ENCODE results near the gene LILRB5. TPM values are rescaled to one million over a fixed set of nuclear protein-coding genes. Genes with fewer than 3 reads are reported as not detected.

Gene LILRB5
- total and polyA plus RNA-seq, 2 of the 4 experiments (the other 2 are of a cell fraction), result not detected

DNA sequence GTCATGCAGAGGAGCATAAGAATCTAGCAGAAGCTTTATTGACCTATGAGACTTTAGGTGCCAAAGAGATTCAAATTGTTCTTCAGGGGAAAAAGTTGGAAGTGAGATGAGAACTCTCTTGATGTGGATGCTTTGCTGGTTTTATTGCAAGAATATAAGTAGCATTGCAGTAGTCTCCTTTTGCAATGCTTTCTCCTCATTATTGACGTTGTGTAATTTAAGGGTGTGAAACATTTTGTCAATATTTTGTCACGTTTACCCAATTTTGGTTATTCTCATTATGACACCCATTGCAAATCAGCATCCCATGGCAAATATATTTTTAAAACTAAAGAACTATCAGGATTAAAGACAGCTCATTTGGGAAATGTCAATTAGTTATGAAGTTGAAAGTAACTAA, 11.9 kb upstream of the LILRB5 start:
- no peaks in the 10 kb centered on the region for H3K9me1 ChIP-seq (ENCODE audit: insufficient read depth, low read length)
- in situ Hi-C loops (cut with MboI; ENCODE audit: low sequenced_read_pairs), result no loop called here
- H3K4ac ChIP-seq (ENCODE audit: low read depth, low read length), result no peak overlapping the region
- H3K4me3 ChIP-seq (ENCODE audit: insufficient read depth, low read depth, low read length), result no peak overlapping the region
- H3K36me3 ChIP-seq (ENCODE audit: control insufficient read depth, insufficient read depth, low read length), result no peaks in the 10 kb centered on the region
- H2BK20ac ChIP-seq (ENCODE audit: low read depth, low read length), result no peak overlapping the region
- WGBS, 2 experiments (ENCODE audit: extremely low coverage in 2 of 2, insufficient read length in 1 of 2), result no CpG with 5 or more reads among the region's 2 CpGs
- H4K20me1 ChIP-seq (ENCODE audit: insufficient read depth, low read length), result no peaks in the 10 kb centered on the region
- no peak overlapping the region for H2BK15ac ChIP-seq (ENCODE audit: low read depth, low read length)
- ATAC-seq (ENCODE audit: low read depth), result no peak
- no peak overlapping the region for H3K23ac ChIP-seq (ENCODE audit: low read depth, low read length)
- TF ChIP-seq RAD21 (IDR thresholded peaks at IDR 0.05; ENCODE audit: low read length) (no peak), MXI1 (IDR thresholded peaks at IDR 0.05; ENCODE audit: borderline replicate concordance, low read depth, low read length) (no peak), RFX5 (IDR thresholded peaks at IDR 0.05; ENCODE audit: low read depth, low read length) (no peak), CEBPB (IDR thresholded peaks at IDR 0.05; ENCODE audit: low read depth, low read length) (no peak), FOS (IDR thresholded peaks at IDR 0.05; ENCODE audit: low read depth, low read length) (no peak), SMC3 (IDR thresholded peaks at IDR 0.05; ENCODE audit: low read depth, low read length) (no peak), NFE2L2 (IDR thresholded peaks at IDR 0.05; ENCODE audit: low read depth, low read length) (no peak), MAFK (IDR thresholded peaks at IDR 0.05; ENCODE audit: low read depth, low read length) (no peak), RCOR1 (IDR thresholded peaks at IDR 0.05; ENCODE audit: insufficient replicate concordance, low read length) (no peak), MAZ (IDR thresholded peaks at IDR 0.05; ENCODE audit: borderline replicate concordance, low read depth, low read length) (no peak), CHD1 (IDR thresholded peaks at IDR 0.05; ENCODE audit: low read depth, low read length) (no peak), POLR2A (IDR thresholded peaks at IDR 0.05; ENCODE audit: low read depth, low read length) (no peak), BHLHE40 (IDR thresholded peaks at IDR 0.05; ENCODE audit: low read depth, low read length) (no peak)
- TF ChIP-seq, protein P1, sequence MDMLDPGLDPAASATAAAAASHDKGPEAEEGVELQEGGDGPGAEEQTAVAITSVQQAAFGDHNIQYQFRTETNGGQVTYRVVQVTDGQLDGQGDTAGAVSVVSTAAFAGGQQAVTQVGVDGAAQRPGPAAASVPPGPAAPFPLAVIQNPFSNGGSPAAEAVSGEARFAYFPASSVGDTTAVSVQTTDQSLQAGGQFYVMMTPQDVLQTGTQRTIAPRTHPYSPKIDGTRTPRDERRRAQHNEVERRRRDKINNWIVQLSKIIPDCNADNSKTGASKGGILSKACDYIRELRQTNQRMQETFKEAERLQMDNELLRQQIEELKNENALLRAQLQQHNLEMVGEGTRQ (IDR thresholded peaks at IDR 0.05; ENCODE audit: low read depth, low read length), result no peak
- TF ChIP-seq, protein P2, sequence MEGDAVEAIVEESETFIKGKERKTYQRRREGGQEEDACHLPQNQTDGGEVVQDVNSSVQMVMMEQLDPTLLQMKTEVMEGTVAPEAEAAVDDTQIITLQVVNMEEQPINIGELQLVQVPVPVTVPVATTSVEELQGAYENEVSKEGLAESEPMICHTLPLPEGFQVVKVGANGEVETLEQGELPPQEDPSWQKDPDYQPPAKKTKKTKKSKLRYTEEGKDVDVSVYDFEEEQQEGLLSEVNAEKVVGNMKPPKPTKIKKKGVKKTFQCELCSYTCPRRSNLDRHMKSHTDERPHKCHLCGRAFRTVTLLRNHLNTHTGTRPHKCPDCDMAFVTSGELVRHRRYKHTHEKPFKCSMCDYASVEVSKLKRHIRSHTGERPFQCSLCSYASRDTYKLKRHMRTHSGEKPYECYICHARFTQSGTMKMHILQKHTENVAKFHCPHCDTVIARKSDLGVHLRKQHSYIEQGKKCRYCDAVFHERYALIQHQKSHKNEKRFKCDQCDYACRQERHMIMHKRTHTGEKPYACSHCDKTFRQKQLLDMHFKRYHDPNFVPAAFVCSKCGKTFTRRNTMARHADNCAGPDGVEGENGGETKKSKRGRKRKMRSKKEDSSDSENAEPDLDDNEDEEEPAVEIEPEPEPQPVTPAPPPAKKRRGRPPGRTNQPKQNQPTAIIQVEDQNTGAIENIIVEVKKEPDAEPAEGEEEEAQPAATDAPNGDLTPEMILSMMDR (conservative IDR thresholded peaks at IDR 0.05; ENCODE audit: low read depth, low read length), result no peak
- TF ChIP-seq, protein P3, sequence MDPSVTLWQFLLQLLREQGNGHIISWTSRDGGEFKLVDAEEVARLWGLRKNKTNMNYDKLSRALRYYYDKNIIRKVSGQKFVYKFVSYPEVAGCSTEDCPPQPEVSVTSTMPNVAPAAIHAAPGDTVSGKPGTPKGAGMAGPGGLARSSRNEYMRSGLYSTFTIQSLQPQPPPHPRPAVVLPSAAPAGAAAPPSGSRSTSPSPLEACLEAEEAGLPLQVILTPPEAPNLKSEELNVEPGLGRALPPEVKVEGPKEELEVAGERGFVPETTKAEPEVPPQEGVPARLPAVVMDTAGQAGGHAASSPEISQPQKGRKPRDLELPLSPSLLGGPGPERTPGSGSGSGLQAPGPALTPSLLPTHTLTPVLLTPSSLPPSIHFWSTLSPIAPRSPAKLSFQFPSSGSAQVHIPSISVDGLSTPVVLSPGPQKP (IDR thresholded peaks at IDR 0.05; ENCODE audit: borderline replicate concordance, low read depth, low read length), result no peak
- H3K27me3 ChIP-seq (ENCODE audit: control insufficient read depth, insufficient read depth, low read length), result no peaks in the 10 kb centered on the region
- H3K4me2 ChIP-seq (ENCODE audit: low read depth, low read length), result no peak overlapping the region
- CTCF ChIA-PET, result no interaction called here
- POLR2A ChIA-PET (ENCODE audit: unreplicated experiment), result no interaction called here
- H3K4me1 ChIP-seq (ENCODE audit: control insufficient read depth, insufficient read depth, low read length), result no peaks in the 10 kb centered on the region
- no peak overlapping the region for H2AFZ ChIP-seq (replicated peaks; ENCODE audit: low read length, poor library complexity)
- H2BK5ac ChIP-seq (ENCODE audit: low read depth, low read length, poor library complexity, severe bottlenecking), result no peak overlapping the region
- intact Hi-C loops (cut with micrococcal nuclease), result no loop called here
- no peak overlapping the region for H2AK9ac ChIP-seq (replicated peaks; ENCODE audit: low read depth, low read length, poor library complexity)
- dilution Hi-C loops (cut with HindIII; ENCODE audit: low sequenced_read_pairs, unreplicated experiment), result no loop called here
- H2AK5ac ChIP-seq (ENCODE audit: low read depth, low read length), result no peak overlapping the region
- no peak overlapping the region for H4K5ac ChIP-seq (ENCODE audit: low read depth, low read length)
- no peak overlapping the region for H3K56ac ChIP-seq (ENCODE audit: extremely low read depth, insufficient read depth, low read length)
- no TSS peak for BruUV-seq (replicated peaks)
- no peaks in the 10 kb centered on the region for H3K9me3 ChIP-seq (ENCODE audit: control insufficient read depth, insufficient read depth, low read length)
- H3K27ac ChIP-seq (ENCODE audit: insufficient read depth, low read length), result no peak overlapping the region
- H3K14ac ChIP-seq (replicated peaks; ENCODE audit: low read depth, low read length), result no peak overlapping the region
- no peak overlapping the region for H3K9ac ChIP-seq (ENCODE audit: low read depth, low read length)
- no peak overlapping the region for H3K18ac ChIP-seq (ENCODE audit: low read depth, low read length)
- no peak for DNase-seq
- H4K91ac ChIP-seq (ENCODE audit: insufficient read depth, low read depth, low read length), result no peak overlapping the region
- H2BK120ac ChIP-seq (ENCODE audit: low read depth, low read length), result no peak overlapping the region
- H4K8ac ChIP-seq (ENCODE audit: low read depth in 2 of 2, low read length in 2 of 2), result no peak overlapping the region
- no peaks in the 10 kb centered on the region for H3K79me1 ChIP-seq (ENCODE audit: low read depth in 1 of 2, low read length in 2 of 2)
